NCI-H524 treated with DMSO at 0.1 percent for 48 hours (cell line): ENCODE measurements around the gene TMEM183A.
"Not testable (repeated sequence)": the region's sequence is repeated elsewhere in the genome, so short reads cannot be mapped to it uniquely, and the experiment has no call there.

Experiments
- DNase-seq: peaks from one replicate; lab custom pipeline; 2025; lab: John Stamatoyannopoulos, UW

Gene TMEM183A

GRCh38 chr1:202987922-202988583 is 19.1 kb upstream of the TMEM183A start:
- no peak for DNase-seq

GRCh38 chr1:202989879-202990278 is 17.3 kb upstream of the TMEM183A start:
- DNase-seq = no peak

- DNase-seq = no peak
These were observed 16.1 kb upstream of the TMEM183A start for GRCh38 chr1:202991112-202991511.

- DNase-seq = no peak
These were observed 12.4 kb upstream of the TMEM183A start for GRCh38 chr1:202994756-202995155.

- no peak for DNase-seq
These were observed 8.1 kb upstream of the TMEM183A start for GRCh38 chr1:202998836-202999750.

- DNase-seq = no peak
These were observed 6.8 kb upstream of the TMEM183A start for GRCh38 chr1:203000217-203000944.

- DNase-seq = no peak
These were observed 5.2 kb upstream of the TMEM183A start for GRCh38 chr1:203001986-203002385.

GRCh38 chr1:203002951-203003350 is 4.2 kb upstream of the TMEM183A start:
- DNase-seq = no peak

- DNase-seq = not testable (repeated sequence)
These were observed 1.6 kb upstream of the TMEM183A start for GRCh38 chr1:203005395-203006142.

GRCh38 chr1:203009185-203009584 is 2.0 kb downstream of the TMEM183A start:
- DNase-seq = no peak

GRCh38 chr1:203011582-203011981 is 4.4 kb downstream of the TMEM183A start:
- DNase-seq = no peak

GRCh38 chr1:203017061-203017460 is 9.9 kb downstream of the TMEM183A start:
- peak; percentile 85 for DNase-seq

GRCh38 chr1:203017692-203018091 is 10.5 kb downstream of the TMEM183A start:
- DNase-seq = peak; percentile 96

- not testable (repeated sequence) for DNase-seq
These were observed 15.7 kb downstream of the TMEM183A start for GRCh38 chr1:203022855-203023254.

- no peak for DNase-seq
These were observed 18.5 kb downstream of the TMEM183A start for GRCh38 chr1:203025686-203026030.

- peak; percentile 54 for DNase-seq
These were observed 19.0 kb downstream of the TMEM183A start, which contains the start of gene PPFIA4 for GRCh38 chr1:203026031-203026665. PPFIA4 (plus strand) TSS chr1:203026491; CDS start chr1:203039009, 12,518 bp downstream.

GRCh38 chr1:203026666-203027663 is 19.8 kb downstream of the TMEM183A start:
- no peak for DNase-seq

GRCh38 chr1:203028067-203028783 is 21.1 kb downstream of the TMEM183A start:
- no peak for DNase-seq
